Colonic mucosa (tissue), 4 donors: ENCODE data around the gene FAM78A. TPM values are rescaled to one million over a fixed set of nuclear protein-coding genes. Genes with fewer than 3 reads are reported as not detected.
A peak's percentile ranks its signal among the peaks of the same experiment; 100 is the strongest.

Experiments used
- DNase-seq: peaks from one replicate; pipeline ENCODE4 v3.0.0-alpha.2; 2020
- H3K27ac ChIP-seq: fragments of 200-600 bp; one replicate; pipeline ENCODE4 v1.8.0; 2021
- H3K27me3 ChIP-seq: fragments of 200-600 bp; one replicate; pipeline ENCODE4 v1.8.0; 2021
- H3K36me3 ChIP-seq: fragments of 200-600 bp; one replicate; pipeline ENCODE4 v1.8.0; 2021
- H3K4me1 ChIP-seq: fragments of 200-600 bp; one replicate; pipeline ENCODE4 v1.8.0; 2021; ENCODE audit warnings: mild to moderate bottlenecking
- H3K4me3 ChIP-seq: fragments of 200-600 bp; one replicate; pipeline ENCODE4 v1.8.0; 2021
- H3K9ac ChIP-seq, 2 donors: one replicate each; pipeline ENCODE4 v1.7.0; 2013; ENCODE audit warnings: control low read depth in 2 of 2, low read depth in 2 of 2, low read length in 2 of 2
- H3K9me3 ChIP-seq: fragments of 200-600 bp; one replicate; pipeline ENCODE4 v1.8.0; 2021
- CTCF ChIP-seq: fragments of 200-600 bp; IDR thresholded peaks from one replicate; pipeline ENCODE4 v1.8.0; 2022; ENCODE audit warnings: antibody characterized with exemption, mild to moderate bottlenecking
- intact Hi-C: fragments of 100-400 bp; cut with DNase I; formaldehyde crosslinking; loops from one replicate; pipeline ENCODE4 v1.14.1; 2022
- total RNA-seq, 2 donors: library from RNA; stranded (reverse); fragmentation: NEBNext Ultra II Directional in 1 of 2; extraction: Animal tissue kit (Norgen Biotek cat#: 25700) in 1 of 2; gene quantifications; one replicate each; pipeline ENCODE4 v1.2.1, GENCODE V29; 2021
- donor health status: healthy.
- donor health status: DM: no; HTN: no; CAD: no.
- donor health status: DM: no; HTN: no; CAD: no.

FAM78A gene
- total RNA-seq, 2 donors from 2014 or later: 1.5 to 2.0 TPM

GRCh38 chr9:131319486-131319885 lies 43.2 kb upstream of the FAM78A start:
- intact Hi-C loops: no loop called here
- no peak for DNase-seq
- no peak for TF ChIP-seq CTCF
- Histone ChIP-seq H3K9me3 (no peaks in the 10 kb centered on the region), H3K4me3 (no peak overlapping the region), H3K27me3 (no peaks in the 10 kb centered on the region), H3K36me3 (no peaks in the 10 kb centered on the region), H3K4me1 (no peaks in the 10 kb centered on the region), H3K9ac (no peak overlapping the region), H3K27ac (no peak overlapping the region)

- DNase-seq: no peak
Measured at GRCh38 chr9:131318231-131319085, 42.1 kb upstream of the FAM78A start.

GRCh38 chr9:131312822-131313770 lies 36.8 kb upstream of the FAM78A start:
- no peaks in the 10 kb centered on the region for H3K9me3 ChIP-seq
- intact Hi-C loops: no loop called here
- no peaks in the 10 kb centered on the region for H3K36me3 ChIP-seq
- no peaks in the 10 kb centered on the region for H3K27me3 ChIP-seq
- no peak overlapping the region for H3K27ac ChIP-seq
- TF ChIP-seq CTCF: no peak
- peak; percentile 18 for DNase-seq
- no peaks in the 10 kb centered on the region for H3K4me1 ChIP-seq
- H3K4me3 ChIP-seq: no peak overlapping the region
- no peak overlapping the region for H3K9ac ChIP-seq

More at GRCh38 chr9:131318231-131319085, 42.1 kb upstream of the FAM78A start:
- Histone ChIP-seq H3K4me1 (no peaks in the 10 kb centered on the region), H3K27ac (no peak overlapping the region), H3K4me3 (no peak overlapping the region), H3K9ac (no peak overlapping the region), H3K27me3 (no peaks in the 10 kb centered on the region), H3K9me3 (no peaks in the 10 kb centered on the region), H3K36me3 (no peaks in the 10 kb centered on the region)
- intact Hi-C loops: no loop called here
- no peak for TF ChIP-seq CTCF

- DNase-seq: no peak
- no peaks in the 10 kb centered on the region for H3K4me1 ChIP-seq
- H3K4me3 ChIP-seq: no peak overlapping the region
- no peaks in the 10 kb centered on the region for H3K9me3 ChIP-seq
- intact Hi-C loops: no loop called here
- H3K36me3 ChIP-seq: no peaks in the 10 kb centered on the region
- H3K9ac ChIP-seq: no peak overlapping the region
- no peak for TF ChIP-seq CTCF
- no peak overlapping the region for H3K27ac ChIP-seq
- no peaks in the 10 kb centered on the region for H3K27me3 ChIP-seq
Measured at GRCh38 chr9:131312246-131312645, 35.9 kb upstream of the FAM78A start.

GRCh38 chr9:131310833-131311554 lies 34.7 kb upstream of the FAM78A start:
- H3K36me3 ChIP-seq: no peaks in the 10 kb centered on the region
- TF ChIP-seq CTCF: no peak
- H3K9ac ChIP-seq: no peak overlapping the region
- no peaks in the 10 kb centered on the region for H3K9me3 ChIP-seq
- no peak overlapping the region for H3K4me3 ChIP-seq
- DNase-seq: no peak
- intact Hi-C loops: no loop called here
- no peaks in the 10 kb centered on the region for H3K4me1 ChIP-seq
- no peak overlapping the region for H3K27ac ChIP-seq
- no peaks in the 10 kb centered on the region for H3K27me3 ChIP-seq
